NT2/D1 (cell line): ENCODE measurements around the gene OR5K3.

ENCODE experiments used
- SUZ12 ChIP-seq: IDR thresholded peaks from 2 replicates; pipeline ENCODE4 v1.6.1; 2011; ENCODE audit not compliant: insufficient read length, insufficient read depth; ENCODE audit errors: extremely low read depth
- ZNF274 ChIP-seq: IDR thresholded peaks from 2 replicates; pipeline ENCODE4 v1.6.1; 2011; ENCODE audit warnings: mild to moderate bottlenecking, low read depth, low read length

- TF ChIP-seq SUZ12, result no peak
- TF ChIP-seq ZNF274, result no peak
Observed at GRCh38 chr3:98343647-98344507, 46.6 kb upstream of the OR5K3 start.
